COR-L47 (cell line): ENCODE results near the gene GPRC5C.
A peak's percentile ranks its signal among the peaks of the same experiment; 100 is the strongest.

Source experiments
- DNase-seq: peaks from one replicate; lab custom pipeline; 2025; lab: John Stamatoyannopoulos, UW

The GPRC5C gene

DNA sequence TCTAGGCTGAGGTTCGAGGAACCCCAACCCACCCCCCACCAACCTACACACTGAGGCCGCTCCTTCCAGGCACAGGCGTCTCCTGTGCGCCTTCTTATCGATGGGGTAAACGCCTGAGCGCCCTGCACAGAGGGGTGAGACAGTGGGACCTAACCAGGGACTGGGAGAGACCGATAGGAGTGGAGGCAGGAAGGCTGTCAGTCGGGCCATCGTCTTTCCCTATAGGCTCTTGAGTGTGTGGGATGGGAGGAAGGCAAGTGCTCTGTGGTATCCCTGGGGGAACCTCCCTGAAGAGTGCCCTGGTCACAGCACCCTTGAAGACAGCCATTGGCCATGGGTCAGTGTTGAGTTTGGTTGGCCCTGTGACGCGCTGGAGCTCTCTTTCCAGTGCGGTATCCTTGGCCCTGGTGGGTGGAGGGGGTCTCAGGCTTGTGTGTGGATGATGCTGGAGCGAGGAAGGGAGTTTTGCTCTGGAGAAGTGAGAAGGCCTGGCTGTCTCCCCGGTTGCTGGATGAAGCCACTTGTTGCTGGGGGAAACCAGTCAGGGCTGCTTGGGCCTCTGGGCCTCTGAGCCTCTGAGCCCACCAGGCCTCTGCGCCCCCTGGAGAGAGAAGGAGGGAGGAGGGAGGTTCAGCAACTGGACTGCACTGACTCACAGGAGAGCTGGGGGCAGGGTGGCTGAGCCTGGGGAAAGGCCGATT, 1.7 kb downstream of the GPRC5C start:
- DNase-seq, result no peak

DNA sequence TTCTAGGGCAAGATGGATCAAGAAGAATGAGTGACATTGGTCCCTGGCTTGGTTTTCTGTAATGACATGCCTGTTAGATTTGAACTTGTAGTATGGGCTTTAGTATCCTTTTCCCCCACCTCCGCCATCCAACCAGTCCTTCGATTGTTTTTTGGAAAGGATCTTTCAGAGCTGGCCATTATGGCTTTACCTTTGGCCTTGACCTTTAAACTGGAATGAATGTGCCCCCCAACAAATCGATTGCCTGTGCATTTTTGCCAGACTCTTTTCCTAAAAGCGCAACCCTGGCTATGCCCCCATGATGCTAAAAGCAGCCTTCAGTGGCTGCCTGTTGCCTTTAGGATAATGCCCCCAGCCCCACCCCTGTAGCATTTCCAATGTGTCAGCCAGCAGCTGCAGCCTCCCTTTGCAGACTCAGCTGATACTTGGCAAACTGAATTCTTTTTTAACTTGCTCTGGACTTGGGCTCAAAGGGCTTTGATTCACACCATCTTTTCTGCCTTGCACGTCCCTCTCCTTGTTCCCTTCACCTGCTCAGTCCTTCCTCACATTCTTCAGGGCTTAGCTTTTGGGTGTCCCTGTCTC, 4.0 kb downstream of the GPRC5C start:
- no peak for DNase-seq

DNA sequence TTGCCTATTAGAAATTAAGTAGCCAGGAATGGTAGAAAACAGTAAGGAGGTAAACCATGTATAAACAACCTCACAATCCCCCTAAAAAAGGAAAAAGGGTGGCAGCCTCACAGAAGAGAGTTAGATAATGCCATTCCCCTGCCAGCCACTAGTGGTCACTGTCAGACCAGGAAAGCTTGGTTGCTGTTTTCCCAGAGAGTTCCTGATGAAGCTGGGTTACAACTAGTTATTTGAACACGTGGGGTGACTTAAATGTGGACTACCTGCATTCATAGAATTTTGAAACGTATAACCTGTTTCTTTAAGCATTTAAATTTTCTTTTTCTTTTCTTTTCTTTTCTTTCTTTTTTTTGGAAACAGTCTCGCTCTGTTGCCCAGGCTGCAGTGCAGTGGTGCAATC, 5.8 kb downstream of the GPRC5C start:
- no peak for DNase-seq

DNA sequence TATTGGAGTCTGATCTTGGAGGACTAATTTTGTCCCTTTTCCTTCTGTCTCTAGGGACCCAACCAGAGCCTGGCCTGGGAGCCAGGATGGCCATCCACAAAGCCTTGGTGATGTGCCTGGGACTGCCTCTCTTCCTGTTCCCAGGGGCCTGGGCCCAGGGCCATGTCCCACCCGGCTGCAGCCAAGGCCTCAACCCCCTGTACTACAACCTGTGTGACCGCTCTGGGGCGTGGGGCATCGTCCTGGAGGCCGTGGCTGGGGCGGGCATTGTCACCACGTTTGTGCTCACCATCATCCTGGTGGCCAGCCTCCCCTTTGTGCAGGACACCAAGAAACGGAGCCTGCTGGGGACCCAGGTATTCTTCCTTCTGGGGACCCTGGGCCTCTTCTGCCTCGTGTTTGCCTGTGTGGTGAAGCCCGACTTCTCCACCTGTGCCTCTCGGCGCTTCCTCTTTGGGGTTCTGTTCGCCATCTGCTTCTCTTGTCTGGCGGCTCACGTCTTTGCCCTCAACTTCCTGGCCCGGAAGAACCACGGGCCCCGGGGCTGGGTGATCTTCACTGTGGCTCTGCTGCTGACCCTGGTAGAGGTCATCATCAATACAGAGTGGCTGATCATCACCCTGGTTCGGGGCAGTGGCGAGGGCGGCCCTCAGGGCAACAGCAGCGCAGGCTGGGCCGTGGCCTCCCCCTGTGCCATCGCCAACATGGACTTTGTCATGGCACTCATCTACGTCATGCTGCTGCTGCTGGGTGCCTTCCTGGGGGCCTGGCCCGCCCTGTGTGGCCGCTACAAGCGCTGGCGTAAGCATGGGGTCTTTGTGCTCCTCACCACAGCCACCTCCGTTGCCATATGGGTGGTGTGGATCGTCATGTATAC, 8.0 kb downstream of the GPRC5C start:
- DNase-seq, result no peak

DNA sequence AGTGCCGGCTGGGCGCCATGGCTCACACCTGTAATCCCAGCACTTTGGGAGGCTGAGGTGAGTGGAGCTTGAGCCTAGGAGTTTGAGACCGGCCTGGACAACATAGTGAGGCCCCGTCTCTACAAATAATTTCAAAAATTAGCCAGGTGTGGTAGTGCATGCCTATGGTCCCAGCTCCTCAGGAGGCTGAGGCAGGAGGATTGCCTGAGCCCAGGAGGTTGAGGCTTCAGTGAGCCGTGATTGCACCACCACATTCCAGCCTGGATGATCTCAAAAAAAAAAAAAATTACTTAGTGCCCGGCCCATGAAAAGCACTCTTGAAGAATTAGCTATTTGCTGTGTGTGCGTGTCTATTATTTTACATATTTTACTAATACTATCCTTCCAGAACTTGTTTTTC, 9.6 kb downstream of the GPRC5C start:
- DNase-seq, result no peak

DNA sequence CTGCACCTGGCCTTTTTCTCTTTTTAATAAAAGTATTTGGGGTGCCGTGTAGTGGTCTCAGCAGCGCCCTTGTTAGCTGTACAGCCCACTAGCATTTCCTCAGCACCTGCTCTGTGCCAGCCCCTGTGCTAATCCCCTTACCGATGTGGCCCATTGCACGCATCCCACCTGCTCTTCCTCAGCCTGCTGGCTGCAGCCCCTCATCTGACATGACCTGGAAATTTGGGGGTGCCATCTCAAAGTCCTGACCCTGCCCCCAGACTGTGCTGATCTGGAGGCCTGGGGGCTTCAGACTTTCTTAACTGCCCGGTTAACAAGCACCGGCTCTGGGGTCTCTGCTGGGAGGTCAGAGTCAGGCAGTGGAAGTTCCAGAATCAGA, 10.4 kb downstream of the GPRC5C start:
- no peak for DNase-seq

DNA sequence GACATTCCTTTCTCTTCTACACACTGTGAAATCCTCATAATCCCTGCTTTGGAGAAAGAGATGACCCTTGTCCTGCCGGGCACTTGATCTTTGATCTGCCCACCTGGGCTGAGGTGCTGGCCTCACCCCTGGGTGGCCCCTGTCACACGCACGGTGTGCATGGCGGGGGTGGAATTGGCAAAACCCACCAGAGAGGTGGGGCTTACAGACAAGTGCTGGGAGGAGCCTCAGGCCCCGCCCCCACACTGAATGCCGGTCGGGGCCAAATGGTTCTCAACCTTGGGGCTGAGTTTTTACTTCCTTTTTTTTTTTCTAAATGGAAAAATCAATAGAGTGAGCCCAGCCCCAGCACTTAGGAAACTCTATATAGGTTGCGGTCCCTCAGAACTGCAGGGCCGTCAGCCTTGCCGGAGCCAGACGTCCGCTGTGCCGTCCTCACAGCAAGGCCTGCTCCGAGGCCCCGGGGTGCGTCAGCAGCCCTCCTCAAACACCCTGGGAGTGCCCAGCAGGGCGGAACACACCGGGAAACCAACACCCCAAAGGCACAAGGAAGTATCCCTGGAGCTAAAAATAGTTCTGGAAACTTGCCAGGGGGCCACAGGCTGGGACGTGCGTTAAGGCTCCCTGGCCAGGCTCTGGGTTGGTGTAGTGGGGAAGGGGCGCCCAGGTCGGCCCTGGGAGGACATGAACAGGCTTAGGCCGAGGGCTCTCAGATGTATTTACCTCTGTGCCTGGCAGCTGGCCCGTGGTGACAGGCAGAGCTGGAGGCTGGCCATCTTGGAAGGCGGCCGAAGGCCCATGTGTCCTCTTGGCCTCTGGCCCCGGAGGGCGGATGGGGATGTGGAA, 11.0 kb downstream of the GPRC5C start:
- peak; percentile 51 for DNase-seq

DNA sequence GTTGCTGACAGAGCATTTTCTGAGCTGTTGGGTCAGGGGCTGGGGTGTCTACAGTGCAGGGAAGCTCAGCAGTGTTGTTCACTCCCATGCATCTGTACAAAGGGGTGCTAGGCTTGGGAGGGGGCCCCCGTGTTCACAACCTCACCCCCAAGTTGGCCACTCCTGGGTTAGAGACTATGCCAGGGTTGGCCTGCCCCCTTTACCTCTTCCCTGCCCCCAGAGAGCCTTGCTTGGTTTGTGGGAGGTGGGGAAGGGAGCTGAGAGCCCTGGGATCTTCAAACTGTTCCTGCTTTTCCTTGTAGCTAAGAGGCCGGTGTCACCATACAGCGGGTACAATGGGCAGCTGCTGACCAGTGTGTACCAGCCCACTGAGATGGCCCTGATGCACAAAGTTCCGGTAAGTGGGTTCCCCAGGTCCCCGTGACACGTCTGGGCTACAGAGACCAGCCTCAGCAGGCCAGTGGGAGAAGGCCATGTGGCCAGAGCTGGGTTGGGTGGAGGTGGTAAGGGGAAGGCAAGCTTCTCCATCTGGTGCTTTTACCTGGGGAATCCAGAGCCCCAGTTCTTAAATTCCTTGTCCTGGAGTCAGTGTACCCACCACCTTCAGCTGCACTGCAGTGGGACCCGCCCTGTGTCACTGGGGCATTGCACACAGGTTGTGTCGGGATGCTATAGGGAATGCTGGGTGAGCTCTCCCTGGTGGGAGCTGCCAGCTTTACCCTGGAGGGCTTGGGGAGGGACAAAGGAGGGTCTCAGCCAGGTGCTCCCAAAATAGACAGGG, 11.8 kb downstream of the GPRC5C start:
- DNase-seq, result no peak

DNA sequence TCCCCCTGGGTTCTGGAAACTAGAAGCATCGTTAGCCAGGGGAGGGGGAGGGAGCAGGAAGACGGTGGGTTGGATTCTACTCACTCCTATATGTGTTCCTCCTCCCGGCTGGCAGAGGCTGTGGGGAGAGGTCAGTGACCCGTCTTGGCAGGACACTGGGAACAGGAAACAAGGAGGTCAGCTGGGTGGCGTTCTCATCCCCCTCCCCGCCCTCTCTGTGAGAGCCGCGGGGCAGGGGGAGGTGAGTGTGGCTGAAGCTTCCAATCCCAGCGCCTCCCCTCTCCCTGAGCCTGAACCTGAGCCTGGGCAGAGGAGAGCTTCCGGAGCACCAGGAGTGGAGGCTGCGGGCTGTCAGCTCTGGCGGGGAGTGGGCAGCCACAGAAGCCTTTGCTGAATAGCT, 12.5 kb downstream of the GPRC5C start:
- DNase-seq, result no peak

DNA sequence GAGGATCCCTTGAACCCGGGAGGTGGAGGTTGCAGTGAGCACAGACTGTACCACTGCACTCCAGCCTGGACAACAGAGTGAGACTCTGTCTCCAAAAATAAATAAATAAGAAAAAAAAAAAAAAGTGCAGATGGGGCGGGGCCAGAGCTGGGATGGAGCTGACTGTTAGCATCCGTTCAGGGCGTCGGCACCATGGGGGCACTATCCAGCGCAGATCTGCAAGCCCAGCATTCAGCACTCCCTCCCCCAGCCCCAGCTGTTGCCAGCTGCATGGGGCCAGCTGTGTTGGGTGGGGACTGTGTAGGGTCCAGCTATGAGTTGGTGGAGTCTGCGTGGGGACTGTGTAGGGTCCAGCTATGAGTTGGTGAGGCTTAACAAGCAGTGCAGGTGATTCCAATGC, 13.3 kb downstream of the GPRC5C start:
- no peak for DNase-seq

DNA sequence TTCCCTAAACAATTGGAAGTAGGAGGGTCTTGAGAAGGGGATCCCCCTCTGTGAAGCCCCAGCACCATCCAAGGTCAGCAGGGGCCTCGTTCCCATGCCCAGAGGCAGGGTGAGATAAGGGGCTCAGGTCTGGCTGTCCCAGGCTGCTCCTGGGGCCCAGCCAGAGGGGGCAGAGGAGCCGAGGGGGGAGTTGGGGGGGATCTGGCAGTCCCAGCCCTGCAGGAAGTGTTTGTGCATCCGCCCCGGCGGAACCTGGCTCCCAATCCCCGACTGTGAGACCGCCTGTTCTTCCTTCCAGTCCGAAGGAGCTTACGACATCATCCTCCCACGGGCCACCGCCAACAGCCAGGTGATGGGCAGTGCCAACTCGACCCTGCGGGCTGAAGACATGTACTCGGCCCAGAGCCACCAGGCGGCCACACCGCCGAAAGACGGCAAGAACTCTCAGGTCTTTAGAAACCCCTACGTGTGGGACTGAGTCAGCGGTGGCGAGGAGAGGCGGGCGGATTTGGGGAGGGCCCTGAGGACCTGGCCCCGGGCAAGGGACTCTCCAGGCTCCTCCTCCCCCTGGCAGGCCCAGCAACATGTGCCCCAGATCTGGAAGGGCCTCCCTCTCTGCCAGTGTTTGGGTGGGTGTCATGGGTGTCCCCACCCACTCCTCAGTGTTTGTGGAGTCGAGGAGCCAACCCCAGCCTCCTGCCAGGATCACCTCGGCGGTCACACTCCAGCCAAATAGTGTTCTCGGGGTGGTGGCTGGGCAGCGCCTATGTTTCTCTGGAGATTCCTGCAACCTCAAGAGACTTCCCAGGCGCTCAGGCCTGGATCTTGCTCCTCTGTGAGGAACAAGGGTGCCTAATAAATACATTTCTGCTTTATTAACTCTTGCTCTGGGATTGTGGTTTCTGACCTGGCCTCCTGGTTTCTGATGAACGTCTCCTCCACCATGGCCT, 14.9 kb downstream of the GPRC5C start:
- no peak for DNase-seq

DNA sequence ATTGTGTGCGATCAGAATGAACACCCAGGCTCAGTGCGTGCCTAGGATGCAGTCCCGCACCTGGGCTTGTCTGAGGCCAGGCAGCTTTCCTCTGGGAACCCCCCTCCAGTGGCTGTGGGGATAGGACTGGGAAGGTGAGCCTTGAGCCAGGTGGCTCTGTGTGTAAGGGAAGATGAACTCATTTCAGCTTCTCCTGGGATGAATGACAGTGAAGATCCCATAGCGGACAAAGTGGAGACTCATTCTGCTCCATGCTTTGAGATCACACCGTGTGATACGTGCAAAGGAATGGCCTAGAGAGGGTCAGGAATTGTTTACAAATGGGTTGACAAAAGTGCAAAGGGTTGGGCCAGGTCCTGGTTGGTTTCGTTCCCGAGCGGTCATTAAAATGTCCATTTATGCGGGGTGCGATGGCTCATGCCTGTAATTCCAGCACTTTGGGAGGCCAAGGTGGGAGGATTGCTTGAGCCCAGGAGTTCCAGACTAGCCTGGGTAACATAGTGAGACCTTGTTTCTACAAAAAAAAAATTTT, 15.8 kb downstream of the GPRC5C start:
- no peak for DNase-seq

DNA sequence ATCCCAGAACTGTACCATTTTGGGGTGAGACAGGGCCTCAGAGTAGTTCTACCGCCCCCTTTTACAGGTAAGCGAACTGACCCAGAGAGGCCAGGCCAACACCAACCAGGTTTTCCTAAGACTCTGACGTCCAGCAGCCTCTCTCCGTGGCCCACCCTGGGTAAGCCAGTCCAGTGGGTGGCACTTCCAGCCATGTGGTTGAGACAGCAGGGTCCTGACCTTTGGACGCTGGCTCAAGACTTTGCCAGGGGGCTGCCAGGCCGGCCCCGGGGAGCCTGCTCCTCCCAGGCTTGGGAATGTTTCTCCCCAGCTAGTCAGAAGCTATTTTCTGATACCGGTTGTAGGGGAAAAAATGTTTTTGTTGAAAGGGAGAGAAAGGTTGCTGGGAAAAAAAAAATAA, 16.9 kb downstream of the GPRC5C start:
- DNase-seq, result no peak

DNA sequence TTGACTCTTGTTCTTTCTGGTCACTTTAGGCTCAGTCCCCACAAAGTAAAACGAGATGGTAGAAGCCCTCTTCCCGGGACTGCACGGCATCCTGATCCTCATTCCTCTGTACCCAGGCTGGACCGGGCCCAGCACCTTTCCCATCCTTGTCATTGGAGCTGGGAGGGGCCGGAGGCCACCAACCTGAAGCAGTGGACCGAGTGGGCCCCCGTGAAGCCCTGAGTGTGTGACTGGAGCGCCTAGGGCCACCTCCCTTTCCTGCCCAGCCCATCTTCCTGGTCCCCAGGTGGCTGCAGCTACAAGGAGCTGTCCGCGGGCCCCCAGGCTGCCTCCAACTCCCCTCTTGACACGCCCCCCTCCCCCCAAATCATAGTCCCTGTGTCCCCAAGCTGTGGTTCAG, 17.4 kb downstream of the GPRC5C start:
- DNase-seq, result no peak

DNA sequence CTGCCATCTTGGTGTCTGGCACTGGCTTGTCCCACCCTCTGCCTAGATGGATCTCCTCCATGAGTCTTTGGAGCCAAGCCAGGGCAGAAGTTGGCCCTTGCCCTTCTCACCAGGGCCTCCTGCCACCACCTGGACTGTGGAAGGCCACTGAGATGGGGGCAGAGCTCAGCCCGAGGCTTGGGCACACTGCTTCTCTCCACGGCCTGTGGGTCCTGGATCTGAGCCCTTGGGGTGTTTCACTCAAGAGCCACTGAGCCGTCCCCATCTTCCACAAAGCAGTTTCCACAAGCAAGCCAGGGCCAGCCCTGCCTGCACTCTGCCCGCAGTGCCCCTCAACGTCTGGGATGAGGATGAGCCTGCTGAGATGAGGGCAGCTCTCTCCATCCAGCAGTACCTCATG, 17.9 kb downstream of the GPRC5C start:
- no peak for DNase-seq

DNA sequence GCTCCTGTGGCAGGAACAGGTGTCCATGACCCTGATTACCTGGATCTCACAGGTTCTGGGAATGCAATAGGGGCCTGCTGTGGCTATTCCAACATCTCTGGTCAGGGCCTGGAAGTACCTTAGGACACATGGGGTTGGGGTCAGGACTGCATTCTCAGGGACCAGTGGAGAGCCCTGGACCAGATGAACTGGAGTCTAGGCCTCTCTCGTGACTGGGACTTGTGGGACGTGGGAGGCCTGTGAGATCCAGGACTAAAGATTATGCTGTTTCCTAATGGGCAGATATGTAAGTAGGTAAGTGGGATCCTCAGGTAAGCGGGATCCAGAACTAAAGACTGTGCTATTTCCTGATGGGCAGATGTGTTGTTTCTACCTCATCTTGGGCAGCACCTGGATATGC, 18.3 kb downstream of the GPRC5C start:
- DNase-seq, result no peak

DNA sequence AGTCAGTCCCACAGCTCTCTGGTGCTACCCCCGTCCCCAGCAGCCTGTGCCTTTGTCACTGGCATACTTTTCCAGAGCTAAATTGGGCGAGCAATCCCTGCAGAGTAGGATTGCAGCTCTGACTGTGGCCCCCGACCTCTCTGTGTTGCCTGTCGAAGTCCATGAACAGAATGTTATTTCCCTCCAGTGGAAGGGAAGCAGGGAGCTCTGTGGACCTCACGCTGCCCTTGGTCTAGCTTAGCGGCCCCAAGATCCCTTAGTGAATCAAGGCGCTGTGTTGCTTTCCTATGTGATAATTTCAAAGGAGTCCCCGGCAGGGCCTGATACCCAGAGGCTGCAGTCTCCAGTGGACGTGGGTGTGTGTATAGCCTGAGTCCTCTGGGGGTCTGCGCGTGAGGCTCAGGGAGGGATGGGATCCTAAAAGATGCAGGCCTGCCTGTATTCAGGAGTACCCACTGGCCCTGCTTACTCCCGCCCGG, 19.1 kb downstream of the GPRC5C start:
- no peak for DNase-seq

DNA sequence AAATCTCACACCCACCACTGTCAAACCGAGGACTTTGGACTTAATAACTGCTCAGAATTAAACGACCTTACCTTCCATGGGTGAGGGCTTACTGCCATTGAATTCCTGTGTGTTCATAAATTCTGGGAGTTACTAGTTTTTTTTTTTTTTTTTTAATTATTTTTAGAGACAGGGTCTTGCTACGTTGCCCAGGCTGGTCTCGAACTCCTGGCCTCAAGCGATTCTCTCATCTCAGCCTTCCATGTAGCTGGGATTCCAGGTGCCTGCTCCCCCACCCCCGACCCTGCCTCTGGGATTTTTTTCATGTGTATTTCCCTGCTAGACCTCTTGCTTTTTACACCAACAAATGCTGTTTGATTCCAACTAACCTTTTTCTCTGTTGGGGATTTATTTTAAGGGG, 19.7 kb downstream of the GPRC5C start:
- no peak for DNase-seq

DNA sequence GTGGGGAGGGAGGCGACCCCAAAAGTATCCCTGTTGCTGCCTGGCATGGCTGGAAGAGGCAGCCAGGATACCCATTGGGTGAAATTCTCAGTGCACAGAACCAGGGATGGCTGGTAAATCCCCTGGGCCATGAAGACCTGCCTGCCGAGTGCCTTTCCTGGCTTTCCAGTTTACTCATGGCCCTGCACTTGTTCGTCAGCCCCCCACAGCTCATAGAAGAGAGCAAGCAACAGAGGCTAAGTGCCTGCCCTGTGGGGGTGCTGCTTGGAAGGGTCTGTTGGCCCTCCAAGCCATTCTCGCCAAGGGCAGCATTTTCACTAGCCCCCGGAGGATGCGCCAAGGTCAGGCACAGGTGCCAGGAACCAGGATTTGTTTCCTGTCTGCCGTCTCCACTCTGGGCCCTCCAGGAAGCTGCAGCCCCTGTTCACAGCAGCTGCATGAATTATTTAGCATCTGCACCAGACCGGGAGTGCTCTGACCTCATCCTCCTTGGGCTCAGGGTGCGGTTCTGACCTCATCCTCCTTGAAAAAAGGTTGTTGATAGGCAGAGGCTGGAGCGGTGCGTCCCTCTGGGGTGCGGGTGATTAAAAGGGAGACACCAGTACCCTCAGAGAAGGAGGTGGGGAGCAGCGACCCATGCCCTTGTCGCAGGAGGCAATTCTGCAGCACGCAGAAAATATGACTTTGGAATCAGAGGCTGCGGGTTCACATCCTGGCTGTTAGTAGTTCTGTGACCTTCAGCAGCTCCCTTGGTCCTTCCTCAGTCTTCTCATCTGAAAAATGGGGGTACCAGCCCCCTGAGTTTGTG, 20.3 kb downstream of the GPRC5C start:
- peak; percentile 42 for DNase-seq
